ENCODE data around the gene TRAF6. TPM values are rescaled to one million over a fixed set of nuclear protein-coding genes. Genes with fewer than 3 reads are reported as not detected.
"Not testable (repeated sequence)": the region's sequence is repeated elsewhere in the genome, so short reads cannot be mapped to it uniquely, and the experiment has no call there.

TRAF6 gene
- total RNA-seq, 6 donors from 2014 or later, result 7.4 to 17.5 (median 13.7) TPM

GRCh38 chr11:36512016-36512415 lies 1.9 kb upstream of the TRAF6 start:
- 70 to 74% methylated on average over 5 of the region's 5 CpGs for WGBS, 2 donors

GRCh38 chr11:36511062-36511461 lies 990 bp upstream of the TRAF6 start:
- ATAC-seq (ENCODE audit: low FRiP score in 2 of 2); DNase-seq; H3K27me3 ChIP-seq; H3K9me3 ChIP-seq; H3K36me3 ChIP-seq: not testable (repeated sequence)
- peak overlapping the region in 2 of 4 donors; percentile 84 to 92 for H3K4me3 ChIP-seq
- 85 to 88% methylated on average over 2 of the region's 2 CpGs for WGBS, 2 donors
- peak overlapping the region in 2 of 4 donors; percentile 91 to 97 for H3K27ac ChIP-seq
- H3K4me1 ChIP-seq, result peaks cover 4 to 23% (median 10%) of the 10 kb centered on the region in 4 donors

More at GRCh38 chr11:36512016-36512415, 1.9 kb upstream of the TRAF6 start:
- Histone ChIP-seq H3K9me3 (peaks cover 0 to 4% (median 1%) of the 10 kb centered on the region in 4 donors), H3K4me3 (no peak overlapping the region), H3K27me3 (no peaks in the 10 kb centered on the region), H3K36me3 (no peaks in the 10 kb centered on the region), H3K27ac (no peak overlapping the region), H3K4me1 (peaks cover 4 to 21% (median 9%) of the 10 kb centered on the region in 4 donors)
- no peak for TF ChIP-seq EP300 (IDR thresholded peaks at IDR 0.05)
- no peak for TF ChIP-seq POLR2AphosphoS5 (IDR thresholded peaks at IDR 0.05)
- TF ChIP-seq CTCF (IDR thresholded peaks at IDR 0.05), result no peak
- ATAC-seq (ENCODE audit: low FRiP score in 2 of 2) (no peak), DNase-seq (no peak)

GRCh38 chr11:36510594-36510942 lies 496 bp upstream of the TRAF6 start:
- 9% methylated on average over 8 of the region's 8 CpGs for WGBS, 2 donors
- no peak for TF ChIP-seq CTCF (IDR thresholded peaks at IDR 0.05)
- H3K36me3 ChIP-seq, result no peaks in the 10 kb centered on the region
- H3K27ac ChIP-seq, result peak overlapping the region; percentile 91 to 97 (median 94)
- DNase-seq, result no peak
- H3K4me1 ChIP-seq, result peaks cover 8 to 28% (median 11%) of the 10 kb centered on the region in 4 donors
- peak overlapping the region; percentile 84 to 95 (median 92) for H3K4me3 ChIP-seq
- ATAC-seq (ENCODE audit: low FRiP score in 2 of 2), result no peak
- no peaks in the 10 kb centered on the region for H3K27me3 ChIP-seq
- H3K9me3 ChIP-seq, result peaks cover 0 to 4% (median 1%) of the 10 kb centered on the region in 4 donors

- TF ChIP-seq POLR2AphosphoS5 (IDR thresholded peaks at IDR 0.05) (no peak), EP300 (IDR thresholded peaks at IDR 0.05) (no peak), POLR2A (IDR thresholded peaks at IDR 0.05) (no peak), CTCF (IDR thresholded peaks at IDR 0.05) (no peak)
- Histone ChIP-seq H3K9me3 (peaks cover 0 to 4% (median 1%) of the 10 kb centered on the region in 4 donors), H3K4me3 (peak overlapping the region; percentile 84 to 95 (median 92)), H3K27ac (peak overlapping the region; percentile 91 to 97 (median 94)), H3K4me1 (peaks cover 8 to 32% (median 11%) of the 10 kb centered on the region in 4 donors), H3K27me3 (no peaks in the 10 kb centered on the region), H3K36me3 (no peaks in the 10 kb centered on the region)
- DNase-seq (no peak), ATAC-seq (ENCODE audit: low FRiP score in 2 of 2) (peak in 1 of 2 donors; percentile 52)
- 1% methylated on average over 15 of the region's 15 CpGs for WGBS, 2 donors
Observed at GRCh38 chr11:36509201-36509639, 852 bp downstream of the TRAF6 start.

- no peak for DNase-seq
- H3K27me3 ChIP-seq, result no peaks in the 10 kb centered on the region
- H3K4me1 ChIP-seq, result peaks cover 8 to 32% (median 11%) of the 10 kb centered on the region in 4 donors
- H3K9me3 ChIP-seq, result peaks cover 0 to under 1% (median under 1%) of the 10 kb centered on the region in 4 donors
- no peak for ATAC-seq (ENCODE audit: low FRiP score in 2 of 2)
- peak overlapping the region in 3 of 4 donors; percentile 91 to 97 (median 97) for H3K27ac ChIP-seq
- peak overlapping the region in 3 of 4 donors; percentile 84 to 93 (median 92) for H3K4me3 ChIP-seq
- peaks cover 0 to 2% (median 0%) of the 10 kb centered on the region in 4 donors for H3K36me3 ChIP-seq
- 31 to 34% methylated on average over 3 of the region's 3 CpGs for WGBS, 2 donors
- TF ChIP-seq POLR2A (IDR thresholded peaks at IDR 0.05) (no peak), EP300 (IDR thresholded peaks at IDR 0.05) (no peak), POLR2AphosphoS5 (IDR thresholded peaks at IDR 0.05) (no peak), CTCF (IDR thresholded peaks at IDR 0.05) (no peak)
Observed at GRCh38 chr11:36508743-36509142, 1.3 kb downstream of the TRAF6 start.

Measured in upper lobe of left lung (tissue), 6 donors.